NAMALWA (cell line): ENCODE data around the gene LCN6.
"Not testable (repeated sequence)": the region's sequence is repeated elsewhere in the genome, so short reads cannot be mapped to it uniquely, and the experiment has no call there.

ENCODE experiments used
- DNase-seq: peaks from one replicate; pipeline ENCODE4 v3.0.0-alpha.2; 2015; ENCODE audit warnings: low spot score

LCN6 gene

DNA sequence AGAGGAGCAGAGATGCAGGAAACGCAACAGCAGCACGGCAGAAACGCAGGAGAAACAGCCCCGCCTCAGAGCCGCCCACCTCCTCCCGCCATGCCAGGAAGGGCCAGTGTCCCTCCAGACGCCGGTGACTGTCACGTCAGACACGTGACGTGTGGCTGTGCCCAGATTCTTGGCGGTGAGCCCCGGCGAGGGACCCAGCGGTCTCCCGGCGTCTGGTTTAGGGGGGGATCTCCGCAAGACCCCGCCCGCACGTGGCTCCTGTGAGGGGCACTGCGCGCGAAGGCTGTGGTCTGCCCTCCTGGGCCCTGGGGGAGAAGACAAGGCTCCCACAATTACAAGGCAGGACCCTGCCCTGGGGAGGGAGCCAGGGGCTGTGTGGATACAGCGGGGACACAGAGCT lies 12.1 kb upstream of the LCN6 start:
- no peak for DNase-seq

DNA sequence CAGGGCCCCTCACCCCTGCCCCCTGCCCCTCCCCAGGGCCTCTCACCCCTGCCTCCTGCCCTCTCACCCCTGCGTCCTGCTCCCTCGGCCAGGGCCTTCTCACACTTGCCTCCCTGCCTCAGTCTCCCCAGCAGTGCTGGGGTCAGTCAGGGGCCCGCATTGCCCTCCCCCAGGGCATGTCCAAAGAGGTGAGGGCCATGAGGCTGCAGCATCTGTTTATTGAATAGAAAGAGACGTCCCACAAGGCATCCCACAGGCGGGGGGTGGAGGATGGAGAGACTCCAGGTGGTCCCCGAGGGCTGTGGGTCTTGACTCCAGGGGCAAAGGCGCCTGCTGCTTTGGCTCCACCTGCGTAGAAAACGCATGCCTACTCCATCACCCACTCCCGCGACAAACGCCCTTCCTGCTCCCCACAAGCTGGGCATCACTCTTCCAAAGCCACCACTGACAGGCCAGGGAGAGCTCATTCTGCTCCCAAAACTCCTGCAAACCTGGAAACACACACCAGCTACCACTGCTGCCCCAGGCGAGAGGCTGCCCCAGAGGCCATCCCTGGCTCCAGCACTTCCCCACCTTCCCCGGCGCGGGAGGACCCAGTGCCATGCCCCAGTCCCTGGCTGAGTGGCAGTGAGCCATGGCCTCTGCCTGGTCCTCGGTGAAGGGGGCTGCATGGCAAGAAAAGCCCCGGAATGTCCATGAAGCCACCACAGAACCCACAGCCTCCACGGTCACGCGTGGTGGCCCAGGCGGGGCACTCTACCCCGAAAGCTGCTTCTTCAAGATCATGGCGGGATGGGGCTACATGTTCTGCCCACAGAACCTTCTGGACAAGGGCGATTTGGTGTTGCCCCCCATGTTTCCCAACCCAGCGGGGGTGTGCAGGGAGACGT lies 11.4 kb upstream of the LCN6 start:
- no peak for DNase-seq

DNA sequence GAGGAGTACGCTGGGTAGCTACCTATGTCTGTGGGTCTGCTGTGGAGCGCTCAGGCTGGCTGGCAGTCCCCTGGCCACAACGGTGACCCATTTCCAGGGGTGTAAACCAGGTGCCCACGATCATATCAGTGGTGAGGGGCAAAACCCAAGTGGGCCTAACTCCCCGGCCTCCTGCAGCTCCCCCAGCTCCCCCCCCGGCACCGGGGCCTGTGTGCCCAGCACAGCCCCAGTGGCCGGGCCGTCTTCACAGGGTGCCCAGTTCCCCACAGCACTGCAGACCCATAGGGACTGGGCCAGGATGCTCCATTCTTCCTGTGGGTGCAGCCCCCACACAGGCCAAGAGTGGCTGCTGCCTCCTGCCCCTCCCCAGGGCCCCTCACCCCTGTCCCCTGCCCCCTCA lies 10.7 kb upstream of the LCN6 start:
- DNase-seq = no peak

DNA sequence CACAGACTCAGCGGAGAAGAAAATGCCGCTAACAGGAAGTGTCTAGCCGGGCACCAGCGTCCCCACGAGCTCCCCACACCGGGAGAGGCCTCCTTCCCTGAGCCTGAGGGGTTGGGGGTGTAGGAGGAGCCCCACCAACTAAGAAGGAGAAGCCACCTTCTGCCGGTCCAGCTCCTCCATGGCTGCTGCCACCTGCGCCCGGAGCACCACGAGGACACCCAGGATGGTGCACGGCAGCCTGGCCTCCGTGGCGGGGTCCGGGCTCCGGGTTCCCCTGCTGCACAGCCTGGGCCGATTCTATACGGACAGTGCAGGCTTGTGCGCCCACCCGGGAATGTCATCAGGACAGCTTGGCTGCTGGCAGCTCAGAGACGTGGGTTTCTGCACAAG lies 9.4 kb upstream of the LCN6 start:
- no peak for DNase-seq

DNA sequence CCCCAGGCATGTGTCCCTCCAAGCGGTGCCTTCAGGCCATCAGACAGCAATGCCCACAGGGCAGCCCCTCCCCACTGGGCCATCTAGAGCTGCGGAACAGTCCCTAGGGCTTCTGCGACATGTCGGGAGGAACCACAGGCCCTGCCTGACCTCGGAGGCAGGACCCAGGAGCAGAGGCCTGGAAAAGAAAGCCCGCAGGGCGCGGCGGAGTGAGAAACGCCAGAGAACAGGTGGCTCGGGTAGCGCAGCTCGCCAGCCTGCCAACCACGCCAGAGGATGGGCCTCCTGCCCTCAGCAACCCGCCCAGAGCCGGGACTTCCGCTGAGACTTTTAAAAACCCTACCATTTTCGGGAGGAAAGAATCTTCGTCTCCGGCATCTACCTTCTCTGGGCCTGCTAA lies 9.0 kb upstream of the LCN6 start:
- no peak for DNase-seq

DNA sequence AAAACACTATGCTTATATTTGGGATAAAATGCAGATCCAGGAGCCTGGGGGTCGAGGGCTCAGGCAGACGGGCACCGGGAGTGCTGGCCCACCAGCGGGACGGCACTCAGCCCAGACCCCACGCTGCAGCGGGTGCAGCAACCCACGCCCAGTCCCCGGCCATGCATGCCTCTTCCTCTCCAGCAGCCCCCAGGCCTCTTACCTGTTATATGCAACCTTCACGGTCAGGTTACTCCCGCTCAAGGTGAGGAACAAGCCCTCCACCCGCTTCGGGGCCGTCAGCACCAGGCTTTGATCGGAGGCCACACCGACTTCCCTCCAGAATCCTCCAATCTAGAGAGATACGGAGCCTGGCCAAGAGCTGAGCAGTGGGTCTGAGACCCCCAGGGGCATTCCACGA lies 8.5 kb upstream of the LCN6 start:
- no peak for DNase-seq

DNA sequence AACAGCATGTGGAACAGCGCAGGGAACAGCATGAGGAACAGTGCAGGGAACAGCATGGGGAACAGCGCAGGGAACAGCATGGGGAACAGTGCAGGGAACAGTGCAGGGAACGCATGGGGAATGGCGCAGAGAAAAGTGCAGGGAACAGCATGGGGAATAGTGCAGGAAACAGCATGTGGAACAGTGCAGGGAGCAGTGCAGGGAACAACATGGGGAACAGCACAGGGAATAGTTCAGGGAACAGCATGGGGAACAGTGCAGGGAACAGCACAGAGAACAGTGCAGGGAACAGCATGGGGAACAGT lies 7.8 kb upstream of the LCN6 start:
- no peak for DNase-seq

DNA sequence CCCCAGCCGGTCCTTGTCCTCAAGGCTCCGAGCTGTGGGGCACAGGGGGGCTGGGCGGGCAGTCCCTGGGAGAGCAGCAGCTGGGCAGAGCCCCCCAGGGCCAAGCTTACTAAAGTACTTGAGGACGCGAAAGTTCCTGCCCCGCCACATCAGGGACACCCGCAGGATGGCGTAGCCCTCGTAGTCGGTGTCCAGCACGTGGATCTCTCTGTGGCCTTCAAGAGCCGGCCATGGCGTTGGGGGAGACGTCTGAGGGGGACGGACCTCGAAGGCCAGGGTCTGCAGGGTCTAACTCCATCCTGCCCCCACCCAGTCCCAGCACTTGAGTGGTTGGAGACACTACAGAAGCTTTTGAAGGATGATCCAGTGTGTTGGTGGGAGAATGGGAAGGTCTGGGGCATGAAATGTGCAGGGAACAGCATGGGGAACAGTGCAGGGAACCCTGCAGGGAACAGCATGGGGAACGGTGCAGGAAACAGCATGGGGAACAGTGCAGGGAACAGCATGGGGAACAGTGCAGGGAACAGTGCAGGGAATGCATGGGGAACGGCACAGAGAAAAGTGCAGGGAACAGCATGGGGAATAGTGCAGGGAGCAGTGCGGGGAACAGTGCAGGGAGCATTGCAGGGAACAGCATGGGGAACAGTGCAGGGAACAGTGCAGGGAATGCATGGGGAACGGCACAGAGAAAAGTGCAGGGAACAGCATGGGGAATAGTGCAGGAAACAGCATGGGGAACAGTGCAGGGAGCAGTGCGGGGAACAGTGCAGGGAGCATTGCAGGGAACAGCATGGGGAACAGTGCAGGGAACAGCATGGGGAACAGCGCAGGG lies 7.2 kb upstream of the LCN6 start:
- DNase-seq = not testable (repeated sequence)

DNA sequence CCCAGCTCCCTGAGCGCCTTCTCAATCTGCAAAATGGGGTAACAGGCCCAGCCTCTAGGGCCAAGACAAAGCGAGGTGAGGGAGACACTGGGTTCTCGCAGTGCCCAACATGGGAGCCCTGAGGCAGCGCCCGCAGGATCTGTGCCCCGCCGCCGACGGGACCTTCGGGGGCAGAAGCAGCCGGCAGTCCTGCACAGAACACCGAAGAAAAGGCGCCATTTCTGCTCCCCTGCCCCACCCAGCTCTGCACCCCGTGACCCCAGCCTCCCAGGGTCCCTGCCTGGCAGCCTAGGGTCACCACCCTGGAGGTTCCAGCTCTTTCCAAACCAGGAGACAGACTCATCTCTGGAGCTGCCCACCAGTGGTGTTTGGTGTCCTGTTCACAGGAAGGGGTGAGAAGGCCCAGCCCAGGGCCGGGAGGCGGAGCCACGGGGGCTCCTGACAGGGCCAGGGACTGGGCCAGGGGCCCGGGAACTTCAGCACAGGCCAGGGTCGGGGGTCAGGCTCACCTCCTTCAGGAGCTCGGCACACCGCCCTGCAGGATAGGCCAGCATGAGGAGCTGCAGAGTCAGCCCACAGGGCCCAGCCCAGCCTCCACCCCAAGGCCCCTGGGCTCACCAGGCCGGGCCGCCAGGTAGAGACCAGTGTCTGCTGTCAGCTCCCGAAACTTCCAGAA lies 6.4 kb upstream of the LCN6 start:
- no peak for DNase-seq

DNA sequence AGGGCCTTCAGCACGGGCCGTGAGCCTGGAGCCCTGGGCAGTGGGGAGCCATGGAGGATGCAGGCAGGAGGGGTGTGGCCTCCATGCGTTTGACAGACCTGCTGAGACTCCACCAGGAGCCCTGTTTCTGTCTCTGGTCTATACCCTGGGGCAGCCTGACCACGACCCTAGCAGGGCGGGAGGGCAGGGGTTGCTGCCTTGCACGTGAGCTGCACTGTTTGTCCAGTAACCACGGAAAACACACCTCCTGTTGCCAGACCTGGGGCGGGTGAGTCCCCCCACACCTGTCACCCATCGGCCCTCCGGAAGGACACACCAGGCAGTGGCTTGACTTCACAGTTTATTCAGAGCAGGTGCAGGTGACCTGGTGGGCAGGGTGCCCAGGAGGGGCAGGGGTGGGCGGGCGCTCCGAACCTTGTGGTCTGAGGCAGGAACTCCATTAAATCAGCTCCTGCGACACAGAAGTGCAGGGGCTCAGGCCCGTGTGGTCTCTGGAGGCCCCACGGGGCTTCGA lies 5.8 kb upstream of the LCN6 start:
- no peak for DNase-seq

DNA sequence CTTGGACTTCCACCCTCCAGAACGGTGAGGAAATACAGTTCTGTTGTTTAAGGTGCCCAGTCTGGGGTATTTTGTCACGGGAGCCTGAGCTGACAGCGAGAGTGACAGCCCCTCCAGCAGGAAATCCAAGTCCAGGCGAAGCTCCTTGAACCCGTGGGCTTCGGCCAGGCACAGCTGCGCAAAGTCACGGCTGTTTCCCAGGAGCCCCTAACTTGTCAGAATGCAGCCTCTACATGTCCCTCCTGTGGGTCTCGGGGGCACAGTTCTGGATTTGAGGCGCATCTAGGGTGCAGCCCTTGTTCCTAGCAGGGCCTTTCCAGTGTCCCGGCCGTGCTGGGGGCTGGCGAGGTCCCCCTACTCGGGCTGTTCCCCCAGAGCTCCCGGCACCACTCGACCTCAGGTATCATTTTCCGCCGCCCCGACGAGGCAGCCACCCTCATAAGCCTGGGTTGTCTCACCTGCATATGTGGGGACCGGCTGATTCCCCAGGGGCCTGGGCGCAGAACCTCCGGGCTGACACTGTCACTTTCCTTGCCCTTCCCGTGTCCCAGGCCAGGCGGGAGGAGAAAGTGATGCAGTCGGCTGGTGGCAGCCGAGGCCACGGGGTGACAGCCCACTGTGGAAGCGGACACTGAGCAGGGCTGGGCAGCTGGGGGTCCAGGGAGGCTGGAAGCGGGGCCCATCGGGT lies 5.2 kb upstream of the LCN6 start:
- DNase-seq = no peak

DNA sequence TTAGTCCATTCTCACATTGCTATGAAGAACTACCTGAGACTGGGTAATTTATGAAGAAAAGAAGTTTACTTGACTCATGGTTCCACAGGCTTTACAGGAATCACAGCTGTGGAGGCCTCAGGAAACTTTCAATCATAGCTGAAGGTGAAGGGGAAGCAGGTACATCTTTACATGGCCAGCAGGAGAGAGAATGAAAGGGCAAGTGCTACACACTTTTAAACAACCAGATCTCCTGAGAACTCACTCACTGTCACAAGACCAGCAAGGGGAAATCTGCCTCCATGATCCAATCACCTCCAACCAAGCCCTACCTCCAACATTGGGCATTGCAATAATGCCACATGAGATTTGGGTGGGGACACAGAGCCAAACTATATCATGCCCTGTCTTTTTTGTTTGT lies 3.5 kb upstream of the LCN6 start:
- no peak for DNase-seq

DNA sequence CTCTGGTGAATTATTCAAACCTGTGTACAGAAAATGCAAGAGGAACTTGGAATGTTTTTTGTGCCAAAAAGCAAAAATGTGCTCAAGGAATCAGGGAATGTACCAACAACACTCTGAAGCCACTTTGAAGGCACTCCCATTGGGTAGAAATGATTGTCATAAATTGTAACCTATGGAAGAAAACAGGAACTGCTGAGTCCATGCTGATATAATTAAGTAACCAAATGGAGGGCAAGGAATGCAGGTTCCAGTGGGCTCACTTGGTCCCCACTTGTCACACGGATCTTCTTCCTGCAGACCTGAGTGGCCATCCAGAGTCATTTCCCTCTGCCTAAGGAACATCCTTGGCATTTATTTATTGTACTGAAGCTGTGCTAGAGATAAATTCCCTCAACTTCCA lies 2.9 kb upstream of the LCN6 start:
- no peak for DNase-seq

DNA sequence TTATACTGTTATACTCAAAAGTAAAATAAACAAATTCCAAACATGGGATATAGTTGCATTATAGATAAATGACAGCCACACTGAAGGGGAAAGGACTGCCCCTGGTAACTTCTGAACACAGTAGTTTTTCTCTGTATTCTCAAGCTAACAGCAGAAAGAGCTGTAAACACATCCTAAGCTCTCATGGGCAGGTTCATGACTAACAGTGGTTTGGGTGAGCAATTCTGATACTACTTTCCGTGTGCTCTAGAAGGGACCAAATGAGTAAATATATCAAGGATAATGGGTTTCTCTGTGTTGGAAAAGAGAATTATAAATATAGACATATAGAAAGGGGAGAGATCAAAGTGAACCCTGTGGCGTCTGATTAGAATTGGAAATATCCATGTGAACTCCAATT lies 2.2 kb upstream of the LCN6 start:
- DNase-seq = no peak

DNA sequence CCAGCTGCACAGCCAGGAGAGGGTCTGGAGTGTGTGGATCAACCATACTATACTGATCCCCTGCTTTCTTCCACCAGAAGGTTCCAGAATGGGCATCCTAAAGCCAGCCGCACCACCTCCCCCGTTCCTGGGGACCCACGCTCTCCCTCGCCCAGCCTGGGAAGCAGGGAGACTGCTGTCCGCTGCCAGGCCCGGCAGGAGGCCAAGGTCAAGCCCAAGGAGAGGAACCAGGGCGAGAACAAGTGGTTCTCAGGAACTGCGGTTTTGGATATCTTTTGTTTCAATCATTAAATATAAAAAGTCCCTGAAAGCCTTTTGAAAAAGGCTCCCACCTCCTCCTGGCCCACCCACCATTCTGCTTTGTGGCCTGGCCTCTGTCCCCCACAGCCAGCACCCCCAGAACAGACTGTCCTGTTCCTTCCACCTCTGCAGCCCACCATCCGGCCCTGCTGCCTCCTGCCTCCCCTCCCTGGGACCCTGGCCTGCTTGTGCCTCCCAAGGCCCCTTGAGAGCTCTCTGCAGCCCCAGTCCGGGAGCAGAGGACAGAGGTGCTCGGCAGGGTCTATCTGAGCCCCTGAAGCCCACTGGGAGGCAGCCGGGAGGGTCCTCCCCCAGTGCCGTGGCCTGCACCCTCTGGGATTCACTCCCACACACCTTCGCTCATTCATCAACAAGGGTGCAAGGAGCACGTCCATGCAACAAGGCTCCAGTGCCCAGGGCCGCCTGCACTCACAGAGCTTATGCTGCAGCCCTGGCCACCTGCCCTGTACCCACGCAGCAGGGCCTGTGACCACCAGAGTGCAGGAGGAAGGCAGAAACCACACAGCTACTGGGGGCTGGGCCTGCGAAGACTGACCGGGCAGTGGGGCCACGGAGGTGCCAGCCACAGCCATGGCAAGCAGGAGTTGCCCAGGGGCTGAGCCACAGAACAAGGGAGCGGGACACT lies 614 bp upstream of the LCN6 start:
- no peak for DNase-seq

DNA sequence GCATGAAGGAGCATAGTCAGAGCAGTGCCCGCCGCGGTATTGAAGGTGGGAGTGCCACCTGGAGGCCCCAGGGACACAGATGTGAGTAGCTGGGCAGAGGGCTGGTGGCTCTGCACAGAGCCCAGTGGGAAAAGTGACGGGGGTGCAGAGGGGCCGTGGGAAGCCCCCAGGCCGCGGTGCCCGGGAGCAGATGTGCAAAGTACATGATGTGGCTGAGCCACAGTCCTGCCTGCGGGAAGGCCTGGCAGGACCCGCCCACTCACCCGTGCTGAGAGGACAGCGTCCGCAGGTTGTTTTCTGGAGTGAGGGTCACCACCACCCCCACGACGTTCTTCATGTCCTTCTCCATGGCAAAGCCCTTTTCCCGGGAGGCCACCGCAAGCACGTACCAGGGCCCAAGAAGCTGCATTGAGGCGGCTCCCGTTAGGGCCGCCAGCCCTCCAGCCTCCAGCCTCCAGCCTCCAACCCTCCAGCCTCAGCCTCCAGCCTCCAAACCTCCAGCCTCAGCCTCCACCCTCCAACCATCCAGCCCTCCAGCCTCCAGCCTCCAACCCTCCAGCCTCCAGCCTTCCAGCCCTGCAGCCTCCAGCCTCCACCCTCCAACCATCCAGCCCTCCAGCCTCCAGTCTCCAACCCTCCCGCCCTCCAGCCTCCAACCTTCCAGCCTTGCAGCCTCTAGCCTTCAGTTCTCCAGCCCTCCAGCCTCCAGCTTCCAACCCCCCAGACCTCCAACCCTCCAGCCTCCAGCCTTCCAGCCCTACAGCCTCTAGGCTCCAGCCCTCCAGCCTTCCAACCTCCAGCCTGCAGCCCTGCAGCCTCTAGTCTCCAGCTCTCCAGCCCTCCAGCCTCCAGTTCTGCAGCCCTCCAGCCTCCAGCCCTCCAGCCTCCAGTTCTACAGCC lies 914 bp downstream of the LCN6 start:
- DNase-seq = no peak

DNA sequence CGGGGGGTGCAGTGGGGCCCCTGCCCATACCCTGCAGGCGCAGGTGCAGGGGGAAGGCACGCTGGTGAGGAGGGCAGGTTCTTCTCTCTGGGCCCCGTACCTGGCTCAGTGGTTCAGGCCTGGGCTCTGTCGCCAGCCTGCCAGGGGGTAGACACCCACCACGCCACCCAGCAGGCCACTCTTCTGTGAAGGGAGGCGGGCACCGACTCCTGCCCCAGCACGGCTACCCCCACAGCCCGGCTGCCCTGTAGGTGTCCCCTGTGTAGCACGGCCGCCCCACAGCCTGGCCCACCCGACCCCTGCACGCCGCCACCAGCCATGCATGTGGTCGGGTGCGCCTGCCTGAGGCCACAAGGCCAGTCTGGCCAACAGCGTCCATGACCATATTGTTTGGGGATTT lies 1.7 kb downstream of the LCN6 start:
- no peak for DNase-seq

DNA sequence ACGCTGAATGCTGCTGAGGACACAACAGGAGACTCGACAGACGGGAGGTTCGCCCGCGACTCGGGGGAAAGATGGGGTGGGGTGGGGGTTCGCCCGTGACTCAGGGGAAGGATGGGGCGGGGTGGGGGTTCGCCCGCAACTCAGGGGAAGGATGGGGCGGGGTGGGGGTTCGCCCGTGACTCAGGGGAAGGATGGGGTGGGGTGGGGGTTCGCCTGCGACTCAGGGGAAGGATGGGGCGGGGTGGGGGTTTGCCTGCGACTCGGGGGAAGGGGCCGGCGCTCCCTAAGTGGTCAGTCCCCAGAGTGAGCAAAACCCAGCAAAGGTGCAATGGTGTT lies 2.2 kb downstream of the LCN6 start:
- DNase-seq = no peak

DNA sequence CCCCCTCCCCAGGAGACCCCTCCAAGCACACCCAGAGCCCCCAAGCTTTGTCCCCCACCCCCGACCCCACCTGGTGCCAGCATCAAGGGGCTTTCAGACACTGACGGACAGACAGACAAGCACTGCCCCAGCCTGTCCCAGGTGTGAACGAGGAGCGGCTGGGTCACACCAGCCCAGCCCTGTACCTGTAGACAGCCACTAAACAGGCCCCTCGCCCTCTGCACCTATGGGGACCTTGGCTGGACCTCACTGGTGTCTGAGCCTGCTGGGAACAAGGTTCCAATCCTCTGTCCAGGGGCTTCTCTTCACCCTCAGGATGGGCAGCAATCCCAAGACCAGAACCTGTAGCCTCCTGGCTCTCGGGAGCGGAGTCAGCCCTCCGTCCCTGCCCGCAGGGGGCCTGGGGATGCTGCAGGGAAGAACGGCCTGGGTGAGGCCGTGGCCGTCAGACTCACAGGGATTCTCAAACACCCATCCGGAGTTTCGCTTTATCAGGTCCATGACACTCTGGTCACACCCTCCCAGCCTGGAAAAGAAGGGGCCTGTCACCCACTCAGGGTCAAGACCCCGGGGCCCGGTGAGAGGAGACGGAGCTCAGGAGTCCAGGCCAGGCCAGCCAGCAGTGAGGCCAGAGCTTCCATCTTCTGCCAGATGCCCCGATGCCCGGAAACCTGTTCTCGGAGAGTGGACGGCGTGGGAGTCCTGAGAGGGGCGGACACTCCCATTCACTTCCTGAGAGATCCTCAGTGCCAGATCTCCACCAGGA lies 2.8 kb downstream of the LCN6 start:
- no peak for DNase-seq
